ENCODE results near the gene TMEM150A.

TMEM150A gene

GRCh38 chr2:85647823-85648526 is 45.5 kb upstream of the TMEM150A start:
- DNase-seq (ENCODE audit: low read depth): no peak
- no peak for TF ChIP-seq CTCF (conservative IDR thresholded peaks at IDR 0.05; ENCODE audit: low read depth, low read length)
- no peak overlapping the region for H3K4me3 ChIP-seq (ENCODE audit: low read length)

GRCh38 chr2:85646166-85646565 is 43.7 kb upstream of the TMEM150A start:
- no peak for TF ChIP-seq CTCF (conservative IDR thresholded peaks at IDR 0.05; ENCODE audit: low read depth, low read length)
- no peak for DNase-seq (ENCODE audit: low read depth)
- no peak overlapping the region for H3K4me3 ChIP-seq (ENCODE audit: low read length)

- no peak overlapping the region for H3K4me3 ChIP-seq (ENCODE audit: low read length)
- TF ChIP-seq CTCF (conservative IDR thresholded peaks at IDR 0.05; ENCODE audit: low read depth, low read length): no peak
- no peak for DNase-seq (ENCODE audit: low read depth)
Measured at GRCh38 chr2:85644909-85645308, 42.4 kb upstream of the TMEM150A start.

- no peak for TF ChIP-seq CTCF (conservative IDR thresholded peaks at IDR 0.05; ENCODE audit: low read depth, low read length)
- no peak for DNase-seq (ENCODE audit: low read depth)
- no peak overlapping the region for H3K4me3 ChIP-seq (ENCODE audit: low read length)
Measured at GRCh38 chr2:85642725-85643124, 40.2 kb upstream of the TMEM150A start.

GRCh38 chr2:85635636-85636035 is 33.1 kb upstream of the TMEM150A start:
- no peak for DNase-seq (ENCODE audit: low read depth)
- no peak for TF ChIP-seq CTCF (conservative IDR thresholded peaks at IDR 0.05; ENCODE audit: low read depth, low read length)
- H3K4me3 ChIP-seq (ENCODE audit: low read length): no peak overlapping the region

GRCh38 chr2:85635011-85635410 is 32.5 kb upstream of the TMEM150A start:
- no peak for DNase-seq (ENCODE audit: low read depth)
- TF ChIP-seq CTCF (conservative IDR thresholded peaks at IDR 0.05; ENCODE audit: low read depth, low read length): no peak
- H3K4me3 ChIP-seq (ENCODE audit: low read length): no peak overlapping the region

- H3K4me3 ChIP-seq (ENCODE audit: low read length): no peak overlapping the region
- DNase-seq (ENCODE audit: low read depth): no peak
- no peak for TF ChIP-seq CTCF (conservative IDR thresholded peaks at IDR 0.05; ENCODE audit: low read depth, low read length)
Measured at GRCh38 chr2:85631316-85631715, 28.8 kb upstream of the TMEM150A start.

Data from retinal pigment epithelial cell (primary cell).